ENCODE measurements around the gene VSTM2B.

VSTM2B gene

GRCh38 chr19:29497686-29498436, 27.9 kb upstream of the VSTM2B start:
- no peak for DNase-seq

GRCh38 chr19:29499261-29499920, 26.4 kb upstream of the VSTM2B start:
- no peak for DNase-seq

GRCh38 chr19:29499921-29500590, 25.7 kb upstream of the VSTM2B start:
- DNase-seq: no peak

GRCh38 chr19:29501816-29502580, 23.8 kb upstream of the VSTM2B start:
- no peak for DNase-seq

- no peak for DNase-seq
Observed at GRCh38 chr19:29502581-29502850, 23.3 kb upstream of the VSTM2B start.

GRCh38 chr19:29503140-29503758, 22.5 kb upstream of the VSTM2B start:
- no peak for DNase-seq

GRCh38 chr19:29503785-29504184, 22.0 kb upstream of the VSTM2B start:
- no peak for DNase-seq

- no peak for DNase-seq
Observed at GRCh38 chr19:29504454-29504853, 21.3 kb upstream of the VSTM2B start.

- DNase-seq: no peak
Observed at GRCh38 chr19:29505097-29505824, 20.5 kb upstream of the VSTM2B start.

- no peak for DNase-seq
Observed at GRCh38 chr19:29506619-29506911, 19.2 kb upstream of the VSTM2B start.

GRCh38 chr19:29507081-29507860, 18.5 kb upstream of the VSTM2B start:
- no peak for DNase-seq

- DNase-seq: no peak
Observed at GRCh38 chr19:29508181-29508580, 17.6 kb upstream of the VSTM2B start.

- DNase-seq: no peak
Observed at GRCh38 chr19:29509456-29509855, 16.3 kb upstream of the VSTM2B start.

- DNase-seq: no peak
Observed at GRCh38 chr19:29510701-29511265, 15.0 kb upstream of the VSTM2B start.

GRCh38 chr19:29511768-29512167, 14.0 kb upstream of the VSTM2B start:
- DNase-seq: no peak

GRCh38 chr19:29512748-29513147, 13.0 kb upstream of the VSTM2B start:
- no peak for DNase-seq

GRCh38 chr19:29514525-29515232, 11.1 kb upstream of the VSTM2B start:
- DNase-seq: no peak

GRCh38 chr19:29515233-29515619, 10.6 kb upstream of the VSTM2B start:
- no peak for DNase-seq

- no peak for DNase-seq
Observed at GRCh38 chr19:29515706-29516357, 10.0 kb upstream of the VSTM2B start.

GRCh38 chr19:29516358-29516725, 9.5 kb upstream of the VSTM2B start:
- no peak for DNase-seq
